GM18909 (cell line): ENCODE results near the gene NHSL1.

Experiments
- ATAC-seq: cut with Tn5 transposase; IDR thresholded peaks from one replicate; pipeline ENCODE4 v1.9.1; 2021; ENCODE audit warnings: mild to moderate bottlenecking; ENCODE audit not compliant: unreplicated experiment, poor library complexity

Gene NHSL1

GRCh38 chr6:138406443-138406842 lies 92.9 kb downstream of the NHSL1 start:
- no peak for ATAC-seq

DNA sequence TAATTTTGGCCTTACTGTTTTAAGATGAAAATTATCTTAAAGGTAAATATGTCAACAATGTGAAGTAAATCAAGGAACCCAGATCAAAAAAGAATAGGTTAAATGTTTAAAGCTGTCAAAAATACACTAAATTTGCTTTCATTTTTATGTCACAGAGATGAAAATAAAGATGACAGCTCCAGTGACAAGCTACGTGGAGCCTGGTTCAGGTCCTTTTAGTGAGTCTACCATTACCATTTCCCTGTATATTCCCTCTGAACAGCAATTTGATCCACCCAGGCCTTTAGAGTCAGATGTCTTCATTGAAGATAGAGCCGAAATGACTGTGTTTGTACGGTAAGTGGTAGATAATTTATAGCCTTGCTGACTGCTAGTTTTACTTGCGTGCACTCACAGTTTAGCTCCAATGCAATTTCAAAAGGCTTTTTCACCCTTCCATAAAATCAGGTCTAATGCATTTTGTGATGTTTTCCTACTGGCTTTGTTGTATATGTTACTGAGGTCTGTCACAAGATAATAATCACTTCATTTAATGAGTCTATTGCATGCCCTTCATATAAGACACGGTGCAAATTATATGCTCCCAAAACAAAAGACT lies 93.4 kb downstream of the NHSL1 start:
- no peak for ATAC-seq

DNA sequence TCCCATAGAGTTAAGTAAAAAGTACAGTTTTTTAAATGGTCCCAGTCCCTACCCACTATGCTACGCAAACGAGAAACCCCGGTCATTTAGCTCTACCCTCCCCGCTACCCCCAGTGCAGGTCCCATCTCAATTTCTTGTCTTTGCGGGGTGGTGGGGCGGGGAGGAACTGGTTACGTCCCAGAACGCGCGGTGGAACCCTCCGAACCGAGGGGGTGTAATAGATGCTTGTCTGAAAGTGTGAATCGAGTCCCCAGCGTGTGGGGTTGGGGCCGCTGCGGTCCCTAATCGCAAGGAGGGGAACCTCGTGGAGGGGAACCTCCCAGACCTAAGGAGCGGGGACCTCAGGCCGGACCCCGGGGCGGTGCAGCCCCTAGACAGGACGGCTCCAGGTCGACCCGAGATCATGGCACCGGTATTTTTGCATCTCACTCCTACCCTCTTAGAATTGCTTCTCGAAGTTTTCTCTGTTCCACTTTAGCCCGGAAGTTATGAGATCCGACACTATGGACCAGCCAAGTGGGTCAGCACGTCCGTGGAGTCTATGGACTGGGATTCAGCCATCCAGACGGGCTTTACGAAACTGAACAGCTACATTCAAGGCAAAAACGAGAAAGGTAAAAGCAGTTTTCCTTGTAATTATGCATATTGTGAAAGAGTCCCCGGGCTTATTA lies 94.5 kb downstream of the NHSL1 start:
- no peak for ATAC-seq

DNA sequence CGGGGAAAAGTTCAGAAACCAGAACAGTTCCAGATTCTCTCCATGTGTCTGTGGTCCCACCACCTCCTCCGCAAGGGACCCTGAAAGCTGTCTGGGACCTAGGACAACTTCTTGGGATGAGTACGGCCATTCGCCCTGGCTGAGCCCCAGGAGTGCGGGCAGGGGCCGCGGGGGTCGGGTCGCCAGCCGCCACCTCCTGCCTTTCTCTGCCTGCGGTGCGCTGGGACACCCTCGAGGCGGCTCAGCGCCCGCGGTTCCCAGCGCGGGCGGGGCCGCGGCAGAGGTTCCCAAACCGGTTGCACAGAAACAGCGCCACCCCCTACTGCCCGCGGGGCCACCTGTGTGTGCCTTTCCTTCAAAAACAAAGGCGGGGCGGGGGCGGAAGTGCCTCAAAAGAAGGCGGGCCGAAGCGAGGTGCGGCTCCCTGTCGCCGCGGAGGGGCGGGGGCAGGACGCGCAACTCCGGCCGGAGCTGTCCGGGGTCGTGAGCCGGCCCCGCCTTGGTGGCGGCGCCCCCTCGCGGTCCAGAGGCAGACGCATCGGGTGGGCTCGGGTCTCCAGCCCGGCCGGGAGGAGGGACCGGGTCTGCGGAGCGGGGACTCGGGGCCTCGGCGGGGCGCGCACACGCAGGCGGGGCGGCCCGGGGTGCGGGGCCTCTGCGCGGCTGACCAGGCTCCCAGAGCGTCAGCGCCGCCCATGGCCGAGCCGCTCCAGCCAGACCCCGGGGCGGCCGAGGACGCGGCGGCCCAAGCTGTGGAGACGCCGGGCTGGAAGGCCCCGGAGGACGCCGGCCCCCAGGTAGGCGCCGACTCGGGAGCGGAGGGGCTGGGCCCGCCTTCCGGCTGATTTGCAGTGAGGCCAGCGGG lies 95.3 kb downstream of the NHSL1 start, which contains the start of gene HEBP2:
Gene HEBP2 (plus strand): TSS at position 423 of the 865 bp plus-strand sequence. CDS start 273 bp downstream, at position 696.
- ATAC-seq = peak; percentile 94

GRCh38 chr6:138403324-138403800 lies 95.9 kb downstream of the NHSL1 start:
- ATAC-seq = peak; percentile 22

- no peak for ATAC-seq
Measured at GRCh38 chr6:138402838-138403187, 96.5 kb downstream of the NHSL1 start.

DNA sequence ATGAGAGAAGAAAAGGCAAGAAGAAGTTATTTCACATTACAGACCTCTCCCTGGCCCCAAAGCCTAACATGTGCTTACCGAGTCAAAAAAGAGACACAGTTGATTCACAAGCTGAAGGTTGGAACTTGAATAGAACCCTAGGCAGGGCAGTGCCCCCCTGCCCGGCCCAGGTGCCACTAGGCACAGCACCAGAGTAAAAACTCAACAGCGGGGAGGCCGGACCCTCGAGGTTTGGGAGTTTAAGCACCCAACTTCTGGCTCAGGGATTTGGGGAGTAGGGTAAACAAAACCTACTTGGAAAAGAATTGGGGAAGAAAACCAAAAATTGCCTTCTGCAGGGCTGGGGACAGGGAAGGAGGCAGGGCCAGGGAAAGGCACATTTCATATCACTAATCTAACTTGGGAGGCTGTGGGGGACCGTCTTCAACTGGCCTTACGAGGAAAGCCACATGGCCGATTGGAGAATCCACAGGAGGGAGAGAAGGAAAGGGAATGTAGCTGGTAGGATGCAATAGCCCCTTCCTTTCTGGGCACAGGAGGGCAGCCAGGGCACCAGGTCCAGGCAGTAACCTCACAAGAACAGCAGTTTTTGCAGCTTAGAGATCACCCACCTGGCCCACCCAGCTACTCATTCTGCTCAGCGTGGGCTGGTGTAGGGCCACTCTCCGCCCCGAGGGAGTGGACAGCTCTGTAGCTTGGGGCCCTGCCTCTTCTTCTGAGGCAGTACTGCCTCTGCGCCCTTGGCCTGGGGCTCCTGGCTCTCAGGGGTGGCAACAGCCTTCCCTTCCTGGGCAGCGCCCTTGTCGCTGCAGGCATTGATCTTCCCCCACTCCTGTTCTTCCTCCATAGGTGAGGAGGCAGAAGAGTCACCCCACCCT lies 97.1 kb downstream of the NHSL1 start:
- no peak for ATAC-seq

DNA sequence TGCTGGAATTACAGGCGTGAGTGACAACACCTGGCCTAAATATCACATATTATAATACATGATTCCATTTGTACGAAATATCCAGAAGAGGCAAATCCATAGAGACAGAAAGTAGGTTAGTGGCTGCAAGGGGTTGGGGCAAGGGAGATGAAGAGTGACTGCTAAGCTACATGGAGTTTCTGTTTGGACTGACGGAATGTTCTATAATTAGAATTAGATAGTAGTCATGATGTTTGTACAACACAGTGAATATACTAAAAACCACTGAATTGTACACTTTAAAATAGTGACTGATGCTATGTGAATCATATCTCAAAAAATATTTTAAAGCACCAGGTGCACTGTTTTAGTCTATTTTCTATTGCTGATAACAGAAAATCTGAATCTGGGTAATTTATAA lies 99.0 kb downstream of the NHSL1 start:
- ATAC-seq = no peak

DNA sequence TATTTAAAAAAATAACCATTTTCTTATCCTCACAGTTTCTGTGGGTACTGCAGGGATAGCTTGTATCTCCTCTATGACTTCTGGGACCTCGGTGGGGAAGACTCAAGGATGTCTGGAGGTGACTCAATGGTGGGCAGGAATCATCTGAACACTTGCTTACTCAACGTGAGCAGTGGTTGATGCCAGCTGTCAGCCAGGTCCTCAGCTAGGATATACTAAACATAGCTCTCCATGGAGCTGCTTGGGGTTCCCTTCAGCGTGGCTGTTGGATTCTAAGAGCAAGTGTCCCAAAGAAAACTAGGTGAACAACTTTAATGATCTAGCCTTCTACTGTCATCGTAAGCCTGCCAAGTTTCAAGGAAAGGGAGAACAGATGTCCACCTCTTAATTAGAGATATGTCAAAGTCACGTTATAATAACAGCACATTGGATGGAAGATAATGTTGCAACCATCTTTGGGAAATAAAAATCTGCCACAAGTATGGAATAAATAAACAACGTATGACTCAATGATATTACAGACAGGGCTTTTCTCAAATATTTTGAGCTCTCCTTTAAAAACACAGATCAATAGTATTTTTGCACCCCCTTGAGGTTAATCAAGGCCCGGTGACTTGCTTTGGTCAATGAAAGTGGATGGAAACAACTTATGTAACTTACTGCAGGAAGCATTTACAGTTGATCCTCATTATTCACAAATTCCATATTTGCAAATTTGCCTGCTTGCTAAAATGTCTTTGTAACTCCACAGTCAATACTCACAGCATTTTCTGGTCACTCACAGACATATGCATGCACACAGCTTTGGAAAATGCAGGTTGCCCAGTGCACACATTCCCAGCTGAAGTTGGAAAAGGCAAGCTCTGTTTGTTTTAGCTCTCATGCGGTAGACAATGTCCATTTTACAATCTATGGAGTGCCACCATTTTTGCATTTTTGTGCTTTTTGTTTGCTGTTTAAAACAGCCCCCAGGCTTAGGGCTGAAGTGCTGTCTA lies 101.9 kb downstream of the NHSL1 start:
- no peak for ATAC-seq

DNA sequence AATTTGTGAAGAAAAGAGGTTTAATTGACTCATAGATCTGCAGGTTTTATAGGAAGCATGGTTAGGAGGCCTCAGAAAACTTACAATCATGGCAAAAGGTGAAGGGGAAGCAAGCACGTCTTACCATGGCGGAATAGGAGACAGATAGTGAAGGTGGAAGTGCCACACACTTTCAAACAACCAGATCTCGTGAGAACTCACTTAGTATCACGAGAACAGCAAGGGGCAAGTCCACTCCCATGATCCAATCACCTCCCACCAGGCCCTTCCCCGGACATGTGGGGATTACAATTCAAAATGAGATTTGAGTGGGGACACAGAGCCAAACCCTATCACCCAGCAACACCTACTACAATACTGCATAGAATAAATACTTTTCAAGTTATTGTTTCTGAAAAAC lies 102.6 kb downstream of the NHSL1 start:
- no peak for ATAC-seq

DNA sequence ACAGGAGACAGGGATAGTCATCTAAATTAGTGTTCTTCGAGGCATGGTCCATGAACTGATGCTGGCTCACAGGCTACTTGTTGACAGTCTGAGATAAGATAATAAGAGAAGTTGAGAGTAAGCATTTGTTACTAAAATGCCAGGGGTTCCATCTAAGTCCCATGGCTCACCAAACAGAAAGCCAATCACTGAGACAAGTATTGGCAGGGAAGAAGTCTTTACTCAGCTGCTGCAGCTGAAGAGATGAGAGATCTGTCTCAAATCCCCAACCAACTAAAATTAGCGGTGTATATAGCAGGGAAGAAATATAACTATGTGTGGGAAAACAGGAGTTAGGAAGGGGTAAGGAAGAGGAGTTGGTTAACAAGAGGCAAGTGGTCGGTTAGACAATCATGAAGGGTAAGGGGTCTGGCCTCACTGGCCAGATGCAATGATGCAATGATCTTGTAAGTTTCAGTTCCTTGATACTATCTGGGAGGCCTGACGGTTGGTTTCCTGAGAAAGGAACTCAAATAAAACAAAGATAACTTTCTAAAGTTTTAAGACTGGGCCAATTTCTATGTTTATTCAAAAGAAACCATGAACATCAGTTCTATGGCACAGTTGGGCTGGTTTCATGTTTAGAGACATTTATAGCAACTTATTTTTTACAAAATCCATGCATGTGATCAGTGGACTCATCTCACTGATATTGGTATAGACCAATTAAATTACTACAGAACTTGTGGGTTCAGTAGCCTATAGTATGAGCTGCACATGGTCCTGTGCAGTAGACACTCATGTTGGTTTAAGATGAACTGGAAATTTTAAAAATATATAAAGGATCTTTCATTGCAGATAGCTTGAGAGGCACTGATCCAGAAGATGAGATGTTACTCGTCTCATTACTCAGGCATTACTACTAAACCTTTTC lies 105.2 kb downstream of the NHSL1 start:
- no peak for ATAC-seq

- no peak for ATAC-seq
Measured at GRCh38 chr6:138389551-138389950, 109.7 kb downstream of the NHSL1 start.

GRCh38 chr6:138387577-138388368 lies 111.5 kb downstream of the NHSL1 start:
- ATAC-seq = no peak

DNA sequence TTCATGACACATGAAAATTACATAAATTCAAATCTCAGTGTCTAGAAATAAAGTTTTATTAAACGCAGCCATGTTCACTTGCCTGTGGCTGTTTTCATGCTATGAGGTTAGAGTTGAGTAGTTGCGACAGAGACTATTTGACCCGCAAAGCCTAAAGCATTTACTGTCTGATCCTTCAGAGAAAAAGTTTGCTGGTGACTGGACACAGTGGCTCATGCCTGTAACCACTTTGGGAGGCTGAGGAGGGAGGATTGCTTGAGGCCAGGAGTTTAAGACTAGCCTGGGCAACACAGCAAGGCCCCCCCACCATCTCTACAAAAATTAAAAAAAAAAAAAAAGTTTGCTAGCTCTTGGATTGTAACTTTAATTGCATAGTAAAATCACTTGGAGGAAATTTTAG lies 112.4 kb downstream of the NHSL1 start:
- no peak for ATAC-seq

GRCh38 chr6:138383776-138384175 lies 115.5 kb downstream of the NHSL1 start:
- ATAC-seq = no peak

DNA sequence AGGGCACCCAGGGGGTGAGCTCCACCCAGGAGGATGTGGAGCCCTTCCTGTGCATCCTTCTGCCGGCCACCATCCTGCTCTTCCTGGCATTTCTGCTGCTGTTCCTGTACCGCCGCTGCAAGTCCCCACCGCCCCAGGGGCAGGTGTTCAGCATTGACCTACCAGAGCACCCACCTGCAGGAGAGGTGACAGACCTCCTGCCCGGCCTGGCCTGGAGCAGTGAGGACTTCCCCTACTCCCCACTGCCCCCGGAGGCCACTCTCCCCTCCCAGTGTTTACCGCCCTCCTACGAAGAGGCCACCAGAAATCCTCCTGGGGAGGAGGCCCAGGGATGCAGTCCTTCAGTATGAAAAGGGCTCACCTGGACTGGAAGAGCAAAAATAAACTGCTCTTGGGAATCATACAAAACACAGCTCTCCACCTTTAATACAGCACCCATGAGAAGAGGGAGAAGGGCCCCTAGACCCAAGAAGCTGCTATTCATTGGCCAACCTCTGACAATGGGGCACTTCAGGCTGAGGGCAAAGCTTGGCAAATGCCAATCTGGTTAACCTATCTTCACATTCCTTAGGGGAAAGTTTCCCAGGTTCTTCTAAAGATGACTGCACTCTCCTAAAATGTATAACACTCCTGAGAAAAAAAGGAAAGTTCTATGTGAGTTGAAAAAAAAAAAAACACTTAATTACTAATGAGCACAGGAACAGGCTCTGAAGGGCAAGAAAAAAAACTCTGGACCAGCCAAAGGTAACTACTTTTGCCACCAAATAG lies 116.6 kb downstream of the NHSL1 start:
- ATAC-seq = no peak

GRCh38 chr6:138378463-138378862 lies 120.8 kb downstream of the NHSL1 start:
- no peak for ATAC-seq
